GM12873 (cell line): ENCODE results near the gene MTHFD2.

ENCODE experiments used
- CTCF ChIP-seq: IDR thresholded peaks from 2 replicates; pipeline ENCODE4 v1.5.1; 2012; ENCODE audit warnings: low read depth, mild to moderate bottlenecking, moderate library complexity, low read length, control low read depth; ENCODE audit not compliant: insufficient read depth; ENCODE audit errors: missing control alignments

The MTHFD2 gene

GRCh38 chr2:74252036-74252435 is 53.6 kb downstream of the MTHFD2 start:
- no peak for TF ChIP-seq CTCF

- TF ChIP-seq CTCF = no peak
Measured at GRCh38 chr2:74252862-74253261, 54.4 kb downstream of the MTHFD2 start.

- TF ChIP-seq CTCF = no peak
Measured at GRCh38 chr2:74253306-74253970, 55.0 kb downstream of the MTHFD2 start.

- TF ChIP-seq CTCF = no peak
Measured at GRCh38 chr2:74253971-74254310, 55.5 kb downstream of the MTHFD2 start.

- TF ChIP-seq CTCF = no peak
Measured at GRCh38 chr2:74255660-74256213, 57.3 kb downstream of the MTHFD2 start.

- TF ChIP-seq CTCF = no peak
Measured at GRCh38 chr2:74259191-74259590, 60.8 kb downstream of the MTHFD2 start.

GRCh38 chr2:74259733-74260132 is 61.3 kb downstream of the MTHFD2 start:
- no peak for TF ChIP-seq CTCF
